ENCODE data around the gene USP22. TPM values are rescaled to one million over a fixed set of nuclear protein-coding genes. Genes with fewer than 3 reads are reported as not detected.

USP22 gene
- total and polyA plus RNA-seq, 10 of the 15 experiments (the other 5 are each of a cell fraction or from before 2014, with no cell fraction given): 10.8 to 218 (median 98.8) TPM

GRCh38 chr17:21024024-21024423 lies 18.8 kb downstream of the USP22 start (continued):
- TF ChIP-seq SREBF1 (IDR thresholded peaks at IDR 0.05; ENCODE audit: low read length) (no peak), CREM (IDR thresholded peaks at IDR 0.05; ENCODE audit: low read depth) (no peak)

GRCh38 chr17:21021208-21021803 lies 21.5 kb downstream of the USP22 start:
- Histone ChIP-seq H3K9me3 (replicated peaks; ENCODE audit: control insufficient read depth, insufficient read depth, low read length) (no peaks in the 10 kb centered on the region), H4K20me1 (ENCODE audit: control insufficient read depth, insufficient read depth) (peaks cover 11% of the 10 kb centered on the region), H2AFZ (ENCODE audit: control insufficient read depth, low read depth, low read length) (no peak overlapping the region), H3K79me2 (ENCODE audit: control insufficient read depth, insufficient read depth, low read length) (peaks cover 30% of the 10 kb centered on the region), H3K9ac (ENCODE audit: control insufficient read depth, insufficient read depth, low read length) (no peak overlapping the region), H3K4me2 (ENCODE audit: control insufficient read depth, insufficient read depth) (no peak overlapping the region), H3K36me3 (ENCODE audit: control insufficient read depth in 2 of 2, insufficient read depth in 2 of 2, low read length in 1 of 2) (peaks cover 49 to 54% of the 10 kb centered on the region in 2 experiments), H3K27me3 (replicated peaks in 1 of 2; ENCODE audit: control insufficient read depth in 2 of 2, insufficient read depth in 2 of 2, low read length in 1 of 2) (no peaks in the 10 kb centered on the region), H3K4me3 (no peak overlapping the region), H3K27ac (ENCODE audit: control insufficient read depth, insufficient read depth) (no peak overlapping the region), H3K4me1 (ENCODE audit: control insufficient read depth, insufficient read depth, low read length) (no peaks in the 10 kb centered on the region)
- intact Hi-C loops (cut with micrococcal nuclease; ENCODE audit: unreplicated experiment) (no loop called here), in situ Hi-C loops (cut with MboI) (no loop called here)
- SMC1A ChIA-PET (ENCODE audit: uncharacterized antibody, unreplicated experiment): interaction anchor here (1.0 kb wide), 1 partner anchor 16 kb away, joined by 3 read pairs; no protein-coding TSS in a partner anchor
- 83% methylated on average over 7 of the region's 7 CpGs for whole genome bisulfite sequencing (ENCODE audit: insufficient coverage, insufficient replicate concordance, low lambda C conversion rate, missing lambda C conversion rate)
- DNase-seq (ENCODE audit: low read depth, low spot score): no peak
- no TSS peak for BruUV-seq (replicated peaks)
- TF ChIP-seq FOS (IDR thresholded peaks at IDR 0.05; ENCODE audit: borderline replicate concordance, extremely low read depth, insufficient read length) (no peak), FOXK2 (IDR thresholded peaks at IDR 0.05) (no peak), SREBF2 (IDR thresholded peaks at IDR 0.05; ENCODE audit: low read length) (no peak), EED (IDR thresholded peaks at IDR 0.05; ENCODE audit: low read depth) (no peak), ZNF217 (IDR thresholded peaks at IDR 0.05) (no peak), ZZZ3 (IDR thresholded peaks at IDR 0.05; ENCODE audit: control insufficient read depth, insufficient read length, low read depth) (no peak), ZNF207 (IDR thresholded peaks at IDR 0.05; ENCODE audit: borderline replicate concordance) (no peak)
- CTCF ChIA-PET: interaction anchor here (0.8 kb wide), 1 partner anchor 22 kb away, joined by 4 read pairs; no protein-coding TSS in a partner anchor
- POLR2A ChIA-PET: no interaction called here
- RAD21 ChIA-PET (ENCODE audit: unreplicated experiment): interaction anchor here (0.7 to 1.0 kb wide), 2 partner anchors 11 to 78 kb away, joined by 3 to 4 read pairs; no protein-coding TSS in a partner anchor
- no peak for FAIRE-seq
- no peak for ATAC-seq
